Measurements from ENCODE around the gene PACSIN1.

DNA sequence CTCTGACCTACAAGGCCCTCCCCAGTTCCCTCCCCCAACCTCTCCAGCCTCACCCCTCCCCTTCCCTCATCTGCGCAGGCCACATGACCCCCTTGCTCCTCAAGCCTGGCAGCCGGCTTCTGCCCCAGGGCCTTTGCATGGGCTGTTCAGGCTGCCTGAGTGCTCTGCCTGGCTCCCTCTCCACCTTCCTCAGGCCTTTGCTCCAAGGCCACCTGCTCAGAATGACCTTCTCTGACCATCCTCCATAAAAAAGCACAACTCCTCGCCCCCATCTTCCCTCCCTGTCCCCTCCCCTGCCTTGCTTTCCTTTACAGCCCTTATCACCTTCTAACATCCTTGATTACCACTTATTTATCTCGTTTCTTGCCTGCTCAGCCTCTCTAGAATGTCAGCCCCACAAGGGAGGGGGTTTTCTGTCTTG is 51.6 kb downstream of the PACSIN1 start:
- TF ChIP-seq, protein P1, sequence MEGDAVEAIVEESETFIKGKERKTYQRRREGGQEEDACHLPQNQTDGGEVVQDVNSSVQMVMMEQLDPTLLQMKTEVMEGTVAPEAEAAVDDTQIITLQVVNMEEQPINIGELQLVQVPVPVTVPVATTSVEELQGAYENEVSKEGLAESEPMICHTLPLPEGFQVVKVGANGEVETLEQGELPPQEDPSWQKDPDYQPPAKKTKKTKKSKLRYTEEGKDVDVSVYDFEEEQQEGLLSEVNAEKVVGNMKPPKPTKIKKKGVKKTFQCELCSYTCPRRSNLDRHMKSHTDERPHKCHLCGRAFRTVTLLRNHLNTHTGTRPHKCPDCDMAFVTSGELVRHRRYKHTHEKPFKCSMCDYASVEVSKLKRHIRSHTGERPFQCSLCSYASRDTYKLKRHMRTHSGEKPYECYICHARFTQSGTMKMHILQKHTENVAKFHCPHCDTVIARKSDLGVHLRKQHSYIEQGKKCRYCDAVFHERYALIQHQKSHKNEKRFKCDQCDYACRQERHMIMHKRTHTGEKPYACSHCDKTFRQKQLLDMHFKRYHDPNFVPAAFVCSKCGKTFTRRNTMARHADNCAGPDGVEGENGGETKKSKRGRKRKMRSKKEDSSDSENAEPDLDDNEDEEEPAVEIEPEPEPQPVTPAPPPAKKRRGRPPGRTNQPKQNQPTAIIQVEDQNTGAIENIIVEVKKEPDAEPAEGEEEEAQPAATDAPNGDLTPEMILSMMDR (IDR thresholded peaks at IDR 0.05; ENCODE audit: insufficient read depth, low read length, poor library complexity, severe bottlenecking): no peak
- no peak for TF ChIP-seq EZH2phosphoT487 (conservative IDR thresholded peaks at IDR 0.05; ENCODE audit: low read length)

All from SU-DHL-6 (cell line).